Frontal cortex (tissue), 4 donors: ENCODE data around the gene NAA60. TPM values are rescaled to one million over a fixed set of nuclear protein-coding genes. Genes with fewer than 3 reads are reported as not detected.
"Not testable (repeated sequence)": the region's sequence is repeated elsewhere in the genome, so short reads cannot be mapped to it uniquely, and the experiment has no call there.

ENCODE experiments used
- DNase-seq, 2 donors: peaks; one replicate each; pipeline ENCODE4 v3.0.0; 2012; ENCODE audit warnings: low spot score in 2 of 2
- FAIRE-seq: peaks from 2 replicates; lab custom pipeline; 2012; peaks lifted over from hg19 to GRCh38; lab: Jason Lieb, UNC
- total RNA-seq: library from RNA; depleted of rRNA; stranded (reverse); fragments of >200 nt; gene quantifications from one replicate; pipeline ENCODE4 v1.2.3, GENCODE V29; 2014
- donor health status: control.
- donor health status: control.
- donor health status: control.

NAA60 gene
- total RNA-seq, 1 donor from 2014 or later = 9.4 TPM

DNA sequence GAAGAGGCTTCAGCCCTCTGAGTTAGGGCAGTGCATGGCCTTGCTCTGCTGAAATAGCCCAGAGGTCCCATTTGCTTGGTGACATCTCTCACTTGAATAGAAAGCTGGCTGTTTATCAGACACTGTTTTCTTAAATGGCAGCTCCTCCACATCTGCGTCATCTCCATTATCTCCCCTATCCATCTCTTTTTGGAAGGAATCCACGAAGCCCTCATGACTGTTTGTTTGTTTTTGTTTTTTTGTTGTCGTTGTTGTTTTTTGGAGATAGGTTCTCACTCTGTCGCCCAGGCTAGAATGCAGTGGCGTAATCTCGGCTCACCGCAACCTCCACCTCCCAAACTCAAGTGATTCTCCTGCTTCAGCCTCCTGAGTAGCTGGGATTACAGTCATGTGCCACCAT is 16.6 kb downstream of the NAA60 start:
- FAIRE-seq = no peak

DNA sequence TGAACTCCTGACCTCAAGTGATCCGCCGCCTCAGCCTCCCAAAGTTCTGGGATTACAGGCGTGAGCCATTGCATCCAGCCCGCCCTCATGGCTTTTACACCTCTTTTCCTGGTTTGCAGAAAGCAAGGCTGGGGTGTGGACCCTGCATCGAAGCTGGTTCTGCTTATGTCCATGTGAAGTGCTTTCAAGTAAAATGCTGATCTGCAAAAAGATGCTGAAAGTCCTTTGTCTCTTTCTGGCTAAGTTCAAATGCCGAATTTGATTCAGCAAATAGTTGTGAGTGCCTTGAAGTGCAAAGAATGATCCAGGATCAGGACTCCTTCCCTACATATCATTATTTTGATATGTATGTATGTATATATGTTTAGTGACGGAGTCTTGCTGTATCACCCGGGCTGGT is 17.1 kb downstream of the NAA60 start:
- no peak for DNase-seq
- FAIRE-seq = no peak

More for the DNA sequence above, 16.6 kb downstream of the NAA60 start:
- DNase-seq = no peak

DNA sequence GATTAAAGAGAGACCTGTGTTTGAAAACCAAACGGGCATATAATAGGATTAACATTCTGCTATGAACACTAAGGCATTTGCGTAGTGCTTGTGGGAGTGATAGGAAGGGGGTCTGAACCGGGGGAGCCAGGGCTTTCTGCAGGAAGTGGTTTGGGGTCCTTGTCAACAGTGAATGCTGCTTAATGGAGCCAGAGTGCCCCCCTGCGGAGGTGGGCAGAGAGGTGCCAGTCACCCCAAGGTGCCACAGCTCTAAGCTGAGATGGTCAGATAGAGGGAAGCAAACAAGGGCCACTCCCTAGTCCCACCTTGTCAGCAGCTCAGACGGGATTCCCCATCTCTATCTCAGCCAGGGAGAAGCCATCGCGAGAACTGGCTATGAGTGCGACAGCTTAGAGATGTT is 17.7 kb downstream of the NAA60 start:
- DNase-seq (no peak), FAIRE-seq (no peak)

DNA sequence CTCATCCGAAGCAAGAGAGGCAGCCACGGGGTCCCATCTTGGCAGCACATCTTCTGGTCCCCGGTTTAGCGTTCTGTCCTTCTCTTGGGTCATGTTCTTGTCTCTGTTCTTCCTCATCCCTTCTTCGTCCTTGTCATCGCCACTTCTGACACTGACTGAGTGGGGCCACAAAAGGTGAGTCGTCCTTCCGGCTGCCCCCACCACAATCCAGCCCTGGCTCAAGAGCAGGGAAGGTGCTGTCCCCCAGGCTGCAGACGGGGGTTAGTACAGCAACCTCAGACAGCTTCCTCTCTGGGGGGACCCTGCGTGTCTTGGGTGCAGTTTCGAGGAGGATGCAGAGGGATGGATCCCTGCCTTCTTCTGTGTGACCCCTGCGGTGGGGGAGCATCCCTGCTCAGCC is 21.8 kb downstream of the NAA60 start:
- DNase-seq (no peak), FAIRE-seq (no peak)

DNA sequence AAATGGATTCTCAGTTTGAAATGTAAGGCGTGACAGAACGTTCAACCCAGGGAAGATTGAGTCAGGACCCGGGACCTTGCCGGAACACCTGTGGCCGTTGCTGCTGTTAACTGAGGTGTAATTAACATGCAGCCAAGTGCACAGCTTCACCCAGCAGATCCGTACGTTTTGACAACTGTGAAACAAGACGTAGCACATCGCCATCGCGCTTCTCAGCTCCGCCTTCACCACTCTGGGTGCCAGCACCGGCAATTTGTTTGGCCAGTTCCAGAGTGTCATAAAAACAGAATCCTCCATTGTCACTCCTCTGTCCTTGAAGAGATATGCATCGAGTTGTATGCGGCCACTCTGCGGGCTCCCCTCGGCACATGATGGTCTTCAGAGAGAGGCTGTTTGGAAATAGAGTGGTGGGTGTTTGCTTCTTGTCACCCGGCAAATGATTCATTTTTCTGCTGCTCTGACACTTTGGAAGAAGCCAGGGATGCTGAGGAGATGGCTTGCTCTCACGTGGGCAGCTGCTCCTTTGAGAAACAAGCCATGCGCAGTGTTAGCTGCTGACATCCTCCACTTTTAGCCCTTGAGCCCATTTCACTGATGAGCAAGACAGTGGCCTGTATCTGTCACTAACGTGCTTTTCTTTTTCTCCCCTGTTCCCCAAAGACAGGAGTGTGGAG is 22.6 kb downstream of the NAA60 start:
- DNase-seq = no peak
- no peak for FAIRE-seq

DNA sequence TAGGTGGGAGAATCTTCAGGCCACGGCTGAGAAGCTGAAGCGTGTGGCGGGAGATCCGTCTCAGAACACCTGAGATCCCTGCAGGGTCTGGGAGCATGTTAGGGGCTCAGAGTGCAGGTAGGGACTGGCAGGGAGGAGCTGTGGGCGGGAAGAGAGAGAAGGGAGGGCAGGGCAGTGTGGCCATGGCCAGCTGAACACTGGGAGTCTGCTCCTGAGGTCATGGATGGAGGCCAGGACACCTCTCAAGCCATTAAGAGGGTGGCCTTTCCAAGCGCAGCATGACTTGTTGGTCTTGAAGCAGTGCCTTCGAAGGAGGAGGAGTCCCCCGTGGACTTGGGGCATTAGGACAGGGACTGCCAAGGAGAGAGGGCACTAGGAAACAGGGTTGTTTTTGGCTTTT is 23.7 kb downstream of the NAA60 start:
- FAIRE-seq = no peak
- DNase-seq = no peak

DNA sequence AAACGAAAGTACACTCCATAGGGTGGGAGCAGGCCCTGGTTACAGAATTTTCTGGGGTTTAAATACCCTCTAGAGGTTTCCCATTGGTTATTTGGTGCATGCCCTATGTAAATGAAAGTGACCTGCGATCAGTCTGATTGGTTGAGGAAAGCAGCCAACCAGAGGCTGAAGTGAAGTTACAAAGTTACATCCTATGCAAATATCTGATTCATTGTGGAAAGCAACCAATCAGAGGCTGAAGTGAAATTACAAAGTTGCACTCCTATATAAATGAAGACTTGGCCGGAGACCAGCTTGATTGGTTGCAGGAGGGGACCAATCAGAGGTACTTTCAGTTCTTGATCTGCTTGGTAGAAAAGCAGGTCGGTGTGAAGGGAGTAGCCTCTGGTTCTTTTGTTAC is 24.4 kb downstream of the NAA60 start:
- FAIRE-seq = no peak
- no peak for DNase-seq

DNA sequence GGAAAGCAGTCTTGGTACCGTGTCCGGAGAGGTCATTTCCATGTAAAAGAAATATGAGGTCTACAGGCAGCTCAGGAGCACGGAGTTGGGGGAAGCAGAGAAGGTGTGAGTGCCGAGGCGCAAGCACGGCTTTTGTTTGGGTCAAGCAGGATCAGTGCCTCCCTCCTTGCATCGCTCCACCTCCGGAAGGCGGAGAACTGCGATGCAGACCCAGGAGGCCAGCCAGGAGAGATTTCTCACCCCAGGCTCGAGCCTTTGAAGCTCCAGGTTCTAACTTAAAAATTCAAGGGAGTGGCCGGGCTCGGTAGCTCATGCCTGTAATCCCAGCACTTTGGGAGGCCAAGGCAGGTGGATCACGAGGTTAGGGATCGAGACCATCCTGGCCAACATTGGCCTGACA is 25.0 kb downstream of the NAA60 start:
- DNase-seq (no peak), FAIRE-seq (no peak)

DNA sequence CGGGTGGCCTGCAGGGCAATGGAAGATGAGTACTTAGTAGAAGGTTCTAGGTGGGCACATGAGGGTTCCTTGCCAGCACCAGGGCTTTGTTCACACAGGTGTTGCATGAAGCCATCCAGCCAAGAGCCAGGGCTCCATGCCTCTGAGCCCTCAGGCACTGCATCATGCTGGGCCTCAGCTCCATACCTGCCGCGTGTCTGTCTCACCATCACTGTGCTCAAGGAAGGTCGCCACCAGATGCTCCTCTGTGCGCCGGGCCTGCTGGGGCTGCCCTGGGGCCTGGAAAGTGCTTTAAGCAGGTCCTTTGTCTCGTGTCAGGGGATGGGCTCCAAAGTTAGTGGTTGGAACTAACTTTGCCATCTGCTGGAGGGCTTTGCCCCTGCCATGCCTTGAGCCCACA is 26.3 kb downstream of the NAA60 start:
- DNase-seq (no peak), FAIRE-seq (no peak)

DNA sequence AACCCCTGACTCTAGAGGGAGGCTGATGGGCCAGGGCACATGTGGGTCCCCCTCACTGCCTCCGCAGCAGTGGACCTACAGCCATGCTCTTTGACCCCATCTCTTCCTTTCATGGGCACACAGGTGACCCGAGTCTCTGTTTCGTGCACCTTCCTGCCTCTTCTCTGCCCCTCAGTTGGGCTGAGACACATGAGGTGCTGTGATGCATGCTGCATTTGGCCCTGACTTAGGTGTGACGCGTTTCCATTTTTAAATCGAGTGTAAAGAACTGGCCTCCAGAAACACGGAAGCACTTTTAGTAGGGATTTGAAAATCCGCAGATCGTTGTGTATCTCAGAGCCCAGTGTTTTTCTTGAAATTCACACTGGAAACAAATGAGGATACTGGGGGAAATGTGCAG is 27.2 kb downstream of the NAA60 start:
- FAIRE-seq (no peak), DNase-seq (no peak)

DNA sequence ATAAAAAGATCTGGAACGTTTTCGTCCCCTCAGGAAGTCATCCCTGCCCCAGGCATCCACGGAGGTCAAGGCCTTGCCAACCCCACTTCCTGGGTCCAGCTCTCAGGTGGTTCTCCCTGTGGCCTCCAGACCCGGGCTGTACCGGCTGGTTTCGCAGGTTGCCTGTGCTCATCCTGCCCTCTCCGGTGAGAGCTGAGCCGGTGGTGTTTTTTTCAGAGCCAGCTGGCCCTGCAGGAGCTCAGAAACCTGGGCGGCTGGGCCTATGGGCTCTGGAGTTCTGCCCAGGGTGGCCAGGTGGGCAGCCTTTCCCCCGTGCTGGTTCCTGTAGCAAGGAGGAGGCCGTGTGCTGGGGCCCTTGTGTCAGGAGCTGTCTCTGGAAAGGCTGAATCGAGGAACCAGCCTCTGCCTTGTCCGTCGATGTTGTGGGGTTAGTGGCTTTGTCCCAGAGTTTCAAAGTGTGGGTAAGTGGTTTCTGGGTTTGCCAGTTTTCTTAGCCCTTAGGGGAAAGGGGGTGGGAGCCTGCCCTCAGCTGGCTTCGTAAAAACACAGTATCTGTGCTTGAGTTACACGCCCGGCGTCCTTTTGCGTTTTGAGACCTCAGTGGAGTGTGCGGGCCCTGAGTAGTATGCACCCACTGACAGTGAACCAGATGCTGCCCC is 28.2 kb downstream of the NAA60 start:
- DNase-seq (no peak), FAIRE-seq (no peak)

DNA sequence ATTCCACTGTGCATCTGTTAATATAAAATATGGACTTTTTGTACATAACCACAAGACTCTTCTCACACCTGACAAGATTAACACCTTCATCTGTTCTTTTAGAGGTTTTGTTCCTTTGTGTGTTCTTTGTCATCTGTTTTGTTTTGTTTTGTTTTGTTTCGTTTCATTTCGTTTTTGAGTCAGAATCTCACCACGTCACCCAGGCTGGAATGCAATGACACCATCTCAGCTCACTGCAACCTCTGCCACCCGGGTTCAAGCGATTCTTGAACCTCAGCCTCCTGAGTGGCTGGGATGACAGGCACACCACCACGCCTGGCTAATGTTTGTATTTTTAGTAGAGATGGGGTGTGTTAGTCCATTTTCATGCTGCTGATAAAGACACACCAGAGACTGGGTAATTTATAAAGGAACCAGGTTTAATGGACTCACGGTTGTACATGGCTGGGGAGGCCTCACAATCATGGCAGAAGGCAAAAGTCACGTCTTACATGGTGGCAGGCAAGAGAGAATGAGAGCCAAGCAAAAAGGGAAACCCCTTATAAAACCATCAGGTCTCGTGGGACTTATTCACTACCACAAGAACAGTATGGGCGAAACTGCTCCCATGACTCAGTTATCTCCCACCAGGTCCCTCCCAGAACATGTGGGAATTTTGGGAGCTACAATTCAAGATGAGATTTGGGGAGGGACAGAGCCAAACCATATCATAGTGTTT is 29.6 kb downstream of the NAA60 start:
- no peak for DNase-seq
- no peak for FAIRE-seq

DNA sequence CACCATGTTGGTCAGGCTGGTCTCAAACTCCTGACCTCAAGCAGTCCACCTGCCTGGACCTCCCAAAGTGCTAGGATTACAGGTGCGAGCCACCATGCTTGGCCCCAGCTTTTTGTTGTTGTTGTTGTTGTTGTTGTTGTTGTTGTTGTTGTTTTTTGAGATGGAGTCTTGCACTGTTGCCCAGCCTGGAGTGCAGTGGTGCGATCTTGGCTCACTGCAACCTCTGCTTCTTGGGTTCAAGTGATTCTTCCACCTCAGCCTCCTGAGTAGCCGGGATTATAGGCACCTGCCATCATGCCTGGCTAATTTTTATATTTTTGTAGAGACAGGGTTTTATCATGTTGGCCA is 30.1 kb downstream of the NAA60 start:
- FAIRE-seq, DNase-seq: not testable (repeated sequence)

DNA sequence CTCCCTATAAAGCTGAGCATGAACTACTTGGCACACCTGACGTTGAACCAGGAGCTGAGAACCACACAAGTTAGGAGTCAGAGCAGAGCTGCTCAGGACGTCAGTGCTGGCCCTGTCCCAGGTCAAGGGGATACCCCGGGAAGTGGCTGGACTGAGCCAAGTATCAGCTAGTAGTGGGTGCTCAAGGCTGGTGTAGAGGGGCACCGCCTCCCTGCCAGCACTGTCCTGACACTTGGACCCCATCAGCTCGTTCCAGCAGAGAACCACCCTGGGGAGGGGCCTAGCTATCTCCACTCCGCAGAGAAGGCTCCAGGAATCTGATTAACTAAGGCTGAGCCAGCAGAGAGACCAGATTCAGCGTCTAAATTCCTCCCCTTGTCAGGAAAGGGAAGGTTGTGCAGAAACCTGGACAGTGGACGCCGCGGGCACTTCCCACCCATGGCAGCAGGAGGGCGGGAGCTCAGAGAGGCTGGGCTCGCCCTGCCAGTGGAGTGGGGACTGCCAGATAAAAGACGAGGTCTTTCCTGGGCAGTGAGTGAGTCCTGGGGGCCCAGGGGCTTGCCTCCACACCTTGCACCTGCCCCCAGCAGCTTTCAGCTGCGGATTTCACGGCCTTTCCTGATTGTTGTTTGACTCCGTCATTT is 30.8 kb downstream of the NAA60 start:
- FAIRE-seq (no peak), DNase-seq (no peak)

DNA sequence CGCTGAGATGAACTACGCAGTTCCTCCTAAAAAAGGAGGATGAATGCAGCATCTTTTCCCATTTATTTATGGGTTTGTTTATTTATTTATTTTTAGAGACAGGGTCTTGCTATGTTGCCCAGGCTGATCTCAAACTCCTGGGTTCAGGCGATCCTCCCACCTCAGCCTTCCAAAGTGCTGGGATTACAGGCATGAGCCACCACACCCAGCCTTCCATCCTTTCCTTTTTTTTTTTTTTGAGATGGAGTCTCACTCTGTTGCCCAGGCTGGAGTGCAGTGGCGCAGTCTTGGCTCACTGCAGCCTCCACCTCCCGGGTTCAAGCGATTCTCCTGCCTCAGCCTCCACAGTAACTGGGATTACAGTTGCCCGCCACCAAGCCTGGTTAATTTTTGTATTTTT is 31.4 kb downstream of the NAA60 start:
- DNase-seq, FAIRE-seq: not testable (repeated sequence)

DNA sequence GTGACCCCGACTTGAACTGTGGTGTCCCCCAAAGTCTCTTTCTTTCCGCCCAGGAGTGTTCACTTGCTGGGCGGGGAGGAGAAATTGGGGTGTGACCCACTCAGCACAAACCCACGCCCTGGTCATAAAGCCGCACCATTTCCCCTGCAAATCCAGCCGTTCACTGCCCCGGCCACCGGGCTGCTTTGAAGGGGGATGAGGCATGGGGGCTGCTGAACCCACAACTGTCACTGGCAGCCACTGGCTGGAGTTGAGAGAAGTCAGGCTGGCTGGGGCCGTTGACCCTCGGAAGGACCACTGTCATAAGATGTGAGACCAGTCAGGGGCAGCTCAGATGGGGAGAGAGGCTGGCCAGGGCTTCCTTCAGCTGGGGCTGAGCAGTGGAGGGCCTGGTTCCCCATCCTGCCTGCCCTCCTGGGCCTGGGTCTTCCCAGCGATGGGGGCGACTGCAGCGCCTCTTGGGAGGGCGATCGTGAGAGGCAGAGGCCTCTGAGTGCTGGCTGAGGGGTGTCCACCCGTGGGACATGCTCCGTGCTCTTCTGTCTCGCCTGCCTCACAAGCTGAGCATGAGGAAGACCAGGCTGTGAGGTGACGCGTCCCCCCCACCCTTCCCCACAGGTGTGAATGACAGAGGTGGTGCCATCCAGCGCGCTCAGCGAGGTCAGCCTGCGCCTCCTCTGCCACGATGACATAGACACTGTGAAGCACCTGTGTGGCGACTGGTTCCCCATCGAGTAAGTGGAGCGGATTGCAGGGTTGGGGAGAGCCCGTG is 32.3 kb downstream of the NAA60 start:
- no peak for DNase-seq
- no peak for FAIRE-seq

DNA sequence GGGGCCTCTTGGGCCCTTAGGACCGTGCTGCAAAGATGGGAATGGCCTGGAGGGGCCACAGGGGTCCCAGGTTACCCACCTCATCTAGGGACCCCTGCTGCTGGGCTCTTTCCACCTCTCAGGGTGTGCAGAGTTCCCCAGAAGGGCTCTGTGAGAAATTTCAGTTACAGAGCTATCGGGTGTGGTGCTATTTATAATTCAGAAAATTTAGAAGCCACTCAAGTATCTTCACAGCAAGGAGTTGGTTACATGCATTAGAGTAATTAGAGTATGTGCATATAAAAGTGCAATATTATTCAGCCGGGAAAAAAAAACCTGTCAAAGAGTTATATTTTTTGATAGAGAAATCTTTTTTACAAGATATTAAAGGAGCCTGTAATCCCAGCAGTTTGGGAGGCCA is 32.9 kb downstream of the NAA60 start:
- no peak for FAIRE-seq
- no peak for DNase-seq

DNA sequence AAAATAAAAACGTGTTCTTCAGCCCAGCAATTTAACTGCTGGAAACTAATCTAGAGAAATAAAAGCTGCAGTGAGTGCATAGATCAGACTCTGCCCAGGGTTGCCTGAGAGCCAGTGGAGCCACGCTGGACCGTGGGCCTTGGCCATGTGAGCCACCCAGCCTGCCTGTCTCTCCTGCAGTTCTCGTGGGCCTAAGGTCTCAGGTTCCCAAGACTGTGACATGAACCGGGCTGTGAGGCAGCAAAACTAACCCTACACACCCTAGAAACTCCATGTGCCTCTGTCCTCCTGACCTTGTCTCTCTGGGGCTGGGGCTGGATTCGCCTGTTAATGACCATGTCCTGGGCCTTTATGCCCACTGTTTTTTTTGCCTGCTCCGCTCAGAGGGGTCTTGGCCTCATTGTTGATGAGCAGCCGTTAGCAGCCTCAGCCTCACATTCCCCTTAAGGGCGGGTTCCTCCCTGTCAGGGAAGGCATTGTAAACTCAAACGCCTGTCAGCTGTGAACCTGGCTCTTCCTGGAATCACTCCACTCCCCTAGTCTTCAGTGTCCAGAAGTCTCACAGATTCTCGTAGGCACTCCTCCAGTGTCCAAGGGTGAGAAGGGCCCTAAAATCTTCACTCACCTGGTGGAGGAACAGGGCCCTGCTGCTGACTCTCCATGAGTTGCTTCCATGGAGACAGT is 34.9 kb downstream of the NAA60 start:
- DNase-seq = no peak
- FAIRE-seq = no peak

DNA sequence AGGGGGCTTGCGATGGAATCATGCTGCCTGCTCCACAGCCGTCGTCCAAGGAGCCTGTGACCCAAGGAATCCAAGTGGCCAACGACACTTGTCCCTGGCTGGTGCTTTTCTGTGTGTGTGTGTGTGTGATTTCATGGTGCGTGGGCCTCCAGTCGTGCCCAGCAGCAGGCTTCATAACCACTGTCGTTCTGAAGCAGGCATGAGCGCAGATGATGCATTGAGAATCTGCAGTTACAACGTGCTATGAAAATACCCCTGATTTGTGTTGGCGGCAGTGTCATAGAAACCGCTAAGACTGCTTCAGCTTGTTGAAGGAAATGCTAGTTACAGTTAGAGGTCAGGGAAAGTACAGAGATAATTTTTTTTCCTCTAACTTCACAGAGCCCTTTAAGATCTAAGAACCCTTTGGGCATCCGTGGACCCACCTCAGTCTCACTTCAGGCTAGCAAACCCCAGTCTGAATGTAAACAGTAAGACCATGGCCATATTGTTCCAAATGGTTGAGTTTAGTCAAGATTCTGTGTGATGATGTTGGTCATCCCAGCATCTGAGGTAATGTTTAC is 36.3 kb downstream of the NAA60 start:
- DNase-seq = no peak
- FAIRE-seq = no peak
